KOPT-K1 (cell line): ENCODE measurements around the gene RNF4.
A peak's percentile ranks its signal among the peaks of the same experiment; 100 is the strongest.

Source experiments
- H3K27ac ChIP-seq: fragments of 200-600 bp; sonication (generic); 2 replicates; pipeline ENCODE4 v1.5.1; 2016; ENCODE audit warnings: antibody characterized with exemption, mild to moderate bottlenecking, low read depth, low read length; ENCODE audit not compliant: poor library complexity, severe bottlenecking
- H3K36me3 ChIP-seq: fragments of 200-600 bp; sonication (generic); 2 replicates; pipeline ENCODE4 v1.5.1; 2017; ENCODE audit warnings: antibody characterized with exemption, mild to moderate bottlenecking, low read length, moderate library complexity; ENCODE audit not compliant: insufficient read depth
- H3K9me3 ChIP-seq: fragments of 200-600 bp; sonication (generic); 2 replicates; pipeline ENCODE4 v1.5.1; 2017; ENCODE audit warnings: antibody characterized with exemption, low read length, mild to moderate bottlenecking; ENCODE audit not compliant: insufficient read depth, poor library complexity, severe bottlenecking

RNF4 gene

GRCh38 chr4:2433609-2434350, 35.1 kb upstream of the RNF4 start:
- no peak overlapping the region for H3K27ac ChIP-seq
- no peaks in the 10 kb centered on the region for H3K9me3 ChIP-seq
- H3K36me3 ChIP-seq: no peaks in the 10 kb centered on the region

GRCh38 chr4:2434420-2434819, 34.5 kb upstream of the RNF4 start:
- Histone ChIP-seq H3K36me3 (no peaks in the 10 kb centered on the region), H3K9me3 (no peaks in the 10 kb centered on the region), H3K27ac (no peak overlapping the region)

GRCh38 chr4:2436301-2436700, 32.6 kb upstream of the RNF4 start:
- no peak overlapping the region for H3K27ac ChIP-seq
- no peaks in the 10 kb centered on the region for H3K9me3 ChIP-seq
- H3K36me3 ChIP-seq: no peaks in the 10 kb centered on the region

GRCh38 chr4:2436761-2437474, 32.0 kb upstream of the RNF4 start:
- Histone ChIP-seq H3K9me3 (no peaks in the 10 kb centered on the region), H3K27ac (peak overlapping the region; percentile 4), H3K36me3 (no peaks in the 10 kb centered on the region)

- Histone ChIP-seq H3K36me3 (no peaks in the 10 kb centered on the region), H3K27ac (peak overlapping the region; percentile 4)
Measured at GRCh38 chr4:2437475-2438215, 31.3 kb upstream of the RNF4 start.

GRCh38 chr4:2438822-2439718, 29.8 kb upstream of the RNF4 start:
- Histone ChIP-seq H3K36me3 (no peaks in the 10 kb centered on the region), H3K9me3 (no peaks in the 10 kb centered on the region), H3K27ac (no peak overlapping the region)

More at GRCh38 chr4:2437475-2438215, 31.3 kb upstream of the RNF4 start:
- no peaks in the 10 kb centered on the region for H3K9me3 ChIP-seq

- Histone ChIP-seq H3K9me3 (no peaks in the 10 kb centered on the region), H3K27ac (no peak overlapping the region), H3K36me3 (no peaks in the 10 kb centered on the region)
Measured at GRCh38 chr4:2441393-2442174, 27.3 kb upstream of the RNF4 start.

- Histone ChIP-seq H3K9me3 (no peaks in the 10 kb centered on the region), H3K27ac (no peak overlapping the region), H3K36me3 (no peaks in the 10 kb centered on the region)
Measured at GRCh38 chr4:2442175-2442993, 26.5 kb upstream of the RNF4 start.

- Histone ChIP-seq H3K27ac (no peak overlapping the region), H3K9me3 (no peaks in the 10 kb centered on the region), H3K36me3 (no peaks in the 10 kb centered on the region)
Measured at GRCh38 chr4:2443061-2443730, 25.7 kb upstream of the RNF4 start.

- H3K36me3 ChIP-seq: no peaks in the 10 kb centered on the region
- no peak overlapping the region for H3K27ac ChIP-seq
- no peaks in the 10 kb centered on the region for H3K9me3 ChIP-seq
Measured at GRCh38 chr4:2443956-2444740, 24.8 kb upstream of the RNF4 start.

- Histone ChIP-seq H3K36me3 (no peaks in the 10 kb centered on the region), H3K9me3 (no peaks in the 10 kb centered on the region), H3K27ac (no peak overlapping the region)
Measured at GRCh38 chr4:2445130-2445529, 23.8 kb upstream of the RNF4 start.

GRCh38 chr4:2445571-2445970, 23.3 kb upstream of the RNF4 start:
- Histone ChIP-seq H3K27ac (no peak overlapping the region), H3K9me3 (no peaks in the 10 kb centered on the region), H3K36me3 (no peaks in the 10 kb centered on the region)
